GM18505 (cell line): Measurements from ENCODE around the gene MS4A10.

ENCODE experiments used
- ATAC-seq: cut with Tn5 transposase; IDR thresholded peaks from one replicate; pipeline ENCODE4 v1.9.1; 2021; ENCODE audit not compliant: unreplicated experiment
- POLR2A ChIP-seq: IDR thresholded peaks from 4 replicates; pipeline ENCODE4 v1.6.1; 2011; ENCODE audit warnings: borderline replicate concordance; ENCODE audit not compliant: insufficient read depth, insufficient read length; ENCODE audit errors: extremely low read depth

MS4A10 gene

GRCh38 chr11:60786811-60787567 is 1.9 kb downstream of the MS4A10 start:
- ATAC-seq: no peak
- no peak for TF ChIP-seq POLR2A

- TF ChIP-seq POLR2A: no peak
- ATAC-seq: no peak
These were observed 3.4 kb downstream of the MS4A10 start for GRCh38 chr11:60788401-60789125.

- TF ChIP-seq POLR2A: no peak
- ATAC-seq: no peak
These were observed 5.6 kb downstream of the MS4A10 start for GRCh38 chr11:60790726-60791125.

GRCh38 chr11:60791153-60791933 is 6.2 kb downstream of the MS4A10 start:
- no peak for ATAC-seq
- TF ChIP-seq POLR2A: no peak

- no peak for TF ChIP-seq POLR2A
- no peak for ATAC-seq
These were observed 7.4 kb downstream of the MS4A10 start for GRCh38 chr11:60792521-60792920.

- no peak for TF ChIP-seq POLR2A
- no peak for ATAC-seq
These were observed 10.2 kb downstream of the MS4A10 start for GRCh38 chr11:60795291-60795690.

GRCh38 chr11:60797846-60798630 is 12.9 kb downstream of the MS4A10 start:
- no peak for ATAC-seq

GRCh38 chr11:60798631-60799030 is 13.5 kb downstream of the MS4A10 start:
- ATAC-seq: no peak
- no peak for TF ChIP-seq POLR2A

More at GRCh38 chr11:60797846-60798630, 12.9 kb downstream of the MS4A10 start:
- no peak for TF ChIP-seq POLR2A

- TF ChIP-seq POLR2A: no peak
- ATAC-seq: no peak
These were observed 16.1 kb downstream of the MS4A10 start for GRCh38 chr11:60801194-60801593.

GRCh38 chr11:60803273-60803936 is 18.3 kb downstream of the MS4A10 start:
- TF ChIP-seq POLR2A: no peak
- no peak for ATAC-seq

- ATAC-seq: no peak
- no peak for TF ChIP-seq POLR2A
These were observed 24.1 kb downstream of the MS4A10 start for GRCh38 chr11:60809249-60809648.

GRCh38 chr11:60809691-60810090 is 24.6 kb downstream of the MS4A10 start:
- no peak for ATAC-seq
- TF ChIP-seq POLR2A: no peak
